ENCODE measurements around the gene QRICH1.

The QRICH1 gene

DNA sequence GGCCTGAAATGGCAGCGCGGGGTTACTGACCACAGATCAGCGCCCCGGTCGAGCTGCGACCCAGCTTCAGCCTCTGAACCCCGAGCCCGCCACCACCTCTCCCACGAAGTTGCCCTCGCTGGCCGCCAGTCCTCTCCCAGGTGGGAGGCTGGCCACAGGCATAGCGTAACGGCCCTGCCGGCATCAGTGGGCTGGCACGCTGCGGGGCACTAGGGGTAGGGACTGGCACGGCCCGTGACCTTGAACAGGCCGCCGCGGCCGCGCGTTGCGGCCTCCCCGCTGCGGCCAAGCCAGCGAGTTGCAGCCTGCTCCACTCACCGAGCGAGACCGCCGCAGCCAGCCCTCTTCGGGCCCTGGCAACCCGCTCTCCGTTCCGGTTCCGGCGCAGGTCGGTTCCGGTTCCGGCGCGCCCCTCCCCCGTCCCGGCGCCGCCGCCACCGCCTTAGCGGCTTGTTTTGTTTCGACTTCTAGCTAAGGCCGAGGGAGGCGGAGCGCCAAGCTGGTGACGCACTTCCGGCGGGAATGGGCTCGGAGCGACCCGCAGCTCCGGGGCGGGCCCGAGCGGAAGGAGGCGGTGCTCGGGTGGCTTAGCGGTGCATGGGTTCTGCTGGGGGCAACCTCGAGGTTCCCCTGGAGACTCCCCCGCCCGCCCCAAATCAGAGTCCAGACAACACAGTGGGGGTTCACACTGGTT is 26.7 kb upstream of the QRICH1 start, which contains the start of gene USP19:
USP19 (minus strand) TSS at position 386 of the 694 bp plus-strand sequence. CDS start 1,678 bp downstream, outside the sequence.
- TF ChIP-seq RAD21 (IDR thresholded peaks at IDR 0.05; ENCODE audit: low read depth) (no peak), NFIC (IDR thresholded peaks at IDR 0.05) (no peak), CEBPB (IDR thresholded peaks at IDR 0.05) (no peak), EP300 (IDR thresholded peaks at IDR 0.05; ENCODE audit: borderline replicate concordance) (peak; percentile 28; the same call in 1 of the 2 replicates), FOXM1 (IDR thresholded peaks at IDR 0.05; ENCODE audit: borderline replicate concordance, low read depth) (peak; percentile 90), TCF12 (IDR thresholded peaks at IDR 0.05; ENCODE audit: low read depth) (peak; percentile 71), ZBTB7A (IDR thresholded peaks at IDR 0.05; ENCODE audit: low read depth) (no peak), TAF1 (IDR thresholded peaks at IDR 0.05; ENCODE audit: low read depth) (peak; percentile 83), CREB1 (IDR thresholded peaks at IDR 0.05; ENCODE audit: low read depth) (peak; percentile 70), MAX (IDR thresholded peaks at IDR 0.05) (peak; percentile 61), REST (IDR thresholded peaks at IDR 0.05; ENCODE audit: low read depth) (no peak), TEAD4 (IDR thresholded peaks at IDR 0.05) (no peak), EGR1 (IDR thresholded peaks at IDR 0.05) (0 out of 2 replicates have a peak, but pooled peaks have one; percentile 9), YY1 (IDR thresholded peaks at IDR 0.05; ENCODE audit: low read depth) (no peak; the same call in none of the 2 replicates)
- TF ChIP-seq, protein P1, sequence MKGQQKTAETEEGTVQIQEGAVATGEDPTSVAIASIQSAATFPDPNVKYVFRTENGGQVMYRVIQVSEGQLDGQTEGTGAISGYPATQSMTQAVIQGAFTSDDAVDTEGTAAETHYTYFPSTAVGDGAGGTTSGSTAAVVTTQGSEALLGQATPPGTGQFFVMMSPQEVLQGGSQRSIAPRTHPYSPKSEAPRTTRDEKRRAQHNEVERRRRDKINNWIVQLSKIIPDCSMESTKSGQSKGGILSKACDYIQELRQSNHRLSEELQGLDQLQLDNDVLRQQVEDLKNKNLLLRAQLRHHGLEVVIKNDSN (IDR thresholded peaks at IDR 0.05), result no peak

DNA sequence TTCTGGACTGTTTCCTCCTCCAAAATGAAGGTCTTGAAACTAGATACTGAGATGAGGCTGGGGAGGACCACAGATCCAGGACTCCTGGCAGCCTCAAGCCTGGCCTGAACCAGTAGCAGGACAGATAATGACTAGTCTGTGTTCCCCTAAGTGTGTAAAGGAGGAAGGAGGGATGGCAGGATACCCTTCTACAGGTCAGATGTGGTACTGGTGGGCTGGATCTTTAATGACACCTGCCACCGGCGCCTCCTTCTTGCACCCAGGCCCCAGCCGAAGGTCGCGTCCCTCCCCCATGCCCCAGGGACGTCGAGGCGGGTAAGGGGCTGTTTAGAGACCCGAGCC is 26.2 kb upstream of the QRICH1 start:
- TF ChIP-seq NFIC (IDR thresholded peaks at IDR 0.05), result no peak
- TF ChIP-seq RAD21 (IDR thresholded peaks at IDR 0.05; ENCODE audit: low read depth), result no peak
- no peak for TF ChIP-seq TEAD4 (IDR thresholded peaks at IDR 0.05)
- TF ChIP-seq, protein P1 (IDR thresholded peaks at IDR 0.05), result no peak
- no peak for TF ChIP-seq EGR1 (IDR thresholded peaks at IDR 0.05)
- TF ChIP-seq FOXM1 (IDR thresholded peaks at IDR 0.05; ENCODE audit: borderline replicate concordance, low read depth), result no peak
- TF ChIP-seq MAX (IDR thresholded peaks at IDR 0.05), result no peak

DNA sequence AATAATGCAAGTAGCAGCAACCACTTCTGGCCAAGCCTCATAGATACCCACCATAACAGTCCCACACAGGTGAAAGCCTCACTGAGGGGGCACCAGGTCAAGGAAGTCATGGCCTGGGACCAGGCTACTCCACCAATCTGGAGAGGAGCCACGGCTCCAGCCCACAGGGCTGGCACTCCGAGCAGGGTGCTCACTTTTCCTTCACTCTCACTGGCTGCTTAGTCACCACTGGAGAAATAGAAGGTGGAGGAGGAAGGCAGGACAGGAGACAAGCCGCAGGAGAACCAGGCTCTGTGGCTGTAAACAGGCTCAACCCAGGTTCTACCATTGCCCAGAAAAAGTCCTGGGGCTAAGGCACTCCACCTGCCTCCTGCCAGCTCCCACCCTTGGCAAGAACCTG is 25.6 kb upstream of the QRICH1 start:
- no peak for TF ChIP-seq REST (IDR thresholded peaks at IDR 0.05; ENCODE audit: low read depth)
- no peak for TF ChIP-seq EGR1 (IDR thresholded peaks at IDR 0.05)
- TF ChIP-seq ZBTB7A (IDR thresholded peaks at IDR 0.05; ENCODE audit: low read depth), result no peak
- TF ChIP-seq TEAD4 (IDR thresholded peaks at IDR 0.05), result no peak
- no peak for TF ChIP-seq EP300 (IDR thresholded peaks at IDR 0.05; ENCODE audit: borderline replicate concordance)

DNA sequence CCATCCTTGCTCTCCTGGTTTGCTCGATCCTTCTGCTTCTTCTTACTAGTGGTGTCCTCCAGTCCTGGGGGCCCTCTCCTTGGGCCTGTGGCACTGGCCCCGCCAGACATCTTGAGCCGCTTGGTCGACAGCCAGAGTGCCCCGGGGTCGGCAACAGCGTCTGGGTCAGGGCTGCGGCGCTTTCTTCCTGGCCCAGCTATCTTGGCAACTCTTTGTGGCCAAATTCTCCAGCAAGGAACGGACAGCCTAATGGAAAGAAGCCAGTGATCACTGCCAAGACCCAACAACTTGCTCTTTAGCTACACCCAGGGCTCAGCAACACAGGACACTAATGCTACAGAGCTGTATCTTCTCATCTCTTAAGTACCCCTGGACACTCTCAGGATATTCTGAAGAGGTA is 25.2 kb upstream of the QRICH1 start:
- no peak for TF ChIP-seq REST (IDR thresholded peaks at IDR 0.05; ENCODE audit: low read depth)
- no peak for TF ChIP-seq CREB1 (IDR thresholded peaks at IDR 0.05; ENCODE audit: low read depth)
- no peak for TF ChIP-seq MAX (IDR thresholded peaks at IDR 0.05)
- TF ChIP-seq FOXM1 (IDR thresholded peaks at IDR 0.05; ENCODE audit: borderline replicate concordance, low read depth), result no peak
- no peak for TF ChIP-seq CEBPB (IDR thresholded peaks at IDR 0.05)
- TF ChIP-seq TCF12 (IDR thresholded peaks at IDR 0.05; ENCODE audit: low read depth), result no peak
- TF ChIP-seq, protein P1 (IDR thresholded peaks at IDR 0.05), result no peak
- TF ChIP-seq ZBTB7A (IDR thresholded peaks at IDR 0.05; ENCODE audit: low read depth), result no peak
- TF ChIP-seq EP300 (IDR thresholded peaks at IDR 0.05; ENCODE audit: borderline replicate concordance), result no peak
- no peak for TF ChIP-seq YY1 (IDR thresholded peaks at IDR 0.05; ENCODE audit: low read depth)

All from Ishikawa (cell line).